T-helper 1 cell treated with Interleukin-12 subunit alpha and Interleukin-12 subunit beta and Interleukin-4 antibody, amounts not matched to agents 30 μg/mL and 1 μg/mL, for 36 hours (primary cell): ENCODE results near the gene FOXJ3.

Experiments
- H3K27ac Mint-ChIP-seq: one replicate; pipeline ENCODE4 v1.8.0; 2021; ENCODE audit warnings: mild to moderate bottlenecking, mixed read lengths
- H3K27me3 Mint-ChIP-seq: one replicate; pipeline ENCODE4 v1.8.0; 2021; ENCODE audit warnings: low read depth, mixed read lengths
- H3K36me3 Mint-ChIP-seq: one replicate; pipeline ENCODE4 v1.8.0; 2021; ENCODE audit warnings: low read depth, mixed read lengths
- H3K4me1 Mint-ChIP-seq: one replicate; pipeline ENCODE4 v1.8.0; 2021; ENCODE audit warnings: low read depth, mixed read lengths
- H3K4me3 Mint-ChIP-seq: one replicate; pipeline ENCODE4 v1.8.0; 2021; ENCODE audit warnings: mild to moderate bottlenecking, moderate library complexity, mixed read lengths
- H3K9me3 Mint-ChIP-seq: one replicate; pipeline ENCODE4 v1.8.0; 2021; ENCODE audit warnings: mixed read lengths

The FOXJ3 gene

DNA sequence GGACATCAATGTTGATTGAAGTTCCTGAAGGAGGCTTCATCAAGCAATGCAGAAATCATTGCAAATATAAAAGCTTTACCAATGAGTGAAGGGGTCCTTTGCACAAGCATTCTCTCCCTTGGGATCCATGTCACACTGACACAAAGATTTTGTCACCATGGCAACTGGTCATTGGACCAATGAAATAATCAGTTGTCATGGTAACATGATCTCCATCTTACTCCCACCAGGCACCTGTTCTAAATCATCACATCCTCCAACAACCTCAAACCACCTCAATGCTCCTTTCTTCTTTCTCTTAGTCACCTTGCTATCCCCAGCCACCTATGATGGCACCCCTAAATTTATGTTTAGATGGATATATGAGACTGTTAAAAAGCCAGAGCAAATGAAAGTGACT lies 13.5 kb upstream of the FOXJ3 start:
- Mint-ChIP-seq H3K36me3 (no peaks in the 10 kb centered on the region), H3K9me3 (no peaks in the 10 kb centered on the region), H3K4me1 (no peaks in the 10 kb centered on the region), H3K27me3 (peaks cover 25% of the 10 kb centered on the region), H3K27ac (no peak overlapping the region), H3K4me3 (no peak overlapping the region)

DNA sequence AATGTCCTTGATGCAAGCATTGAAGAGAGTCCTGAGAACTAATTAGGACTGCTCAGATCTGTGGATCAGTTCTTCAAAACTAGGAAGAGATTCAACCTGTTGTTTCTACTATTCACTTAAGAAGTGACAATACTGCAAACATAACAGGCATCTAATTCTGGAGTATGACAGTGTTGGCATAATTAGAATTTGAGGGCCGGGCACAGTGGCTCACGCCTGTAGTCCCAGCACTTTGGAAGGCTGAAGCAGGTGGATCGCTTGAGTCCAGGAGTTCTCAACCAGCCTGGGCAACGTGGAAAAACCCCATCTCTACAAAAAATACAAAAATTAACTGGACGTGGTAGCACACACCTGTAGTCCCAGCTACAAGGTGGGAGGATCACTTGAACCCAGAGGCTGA lies 8.0 kb upstream of the FOXJ3 start:
- H3K4me3 Mint-ChIP-seq, result no peak overlapping the region
- peaks cover 5% of the 10 kb centered on the region for H3K27me3 Mint-ChIP-seq
- no peaks in the 10 kb centered on the region for H3K9me3 Mint-ChIP-seq
- H3K36me3 Mint-ChIP-seq, result no peaks in the 10 kb centered on the region
- H3K4me1 Mint-ChIP-seq, result no peaks in the 10 kb centered on the region
- no peak overlapping the region for H3K27ac Mint-ChIP-seq

DNA sequence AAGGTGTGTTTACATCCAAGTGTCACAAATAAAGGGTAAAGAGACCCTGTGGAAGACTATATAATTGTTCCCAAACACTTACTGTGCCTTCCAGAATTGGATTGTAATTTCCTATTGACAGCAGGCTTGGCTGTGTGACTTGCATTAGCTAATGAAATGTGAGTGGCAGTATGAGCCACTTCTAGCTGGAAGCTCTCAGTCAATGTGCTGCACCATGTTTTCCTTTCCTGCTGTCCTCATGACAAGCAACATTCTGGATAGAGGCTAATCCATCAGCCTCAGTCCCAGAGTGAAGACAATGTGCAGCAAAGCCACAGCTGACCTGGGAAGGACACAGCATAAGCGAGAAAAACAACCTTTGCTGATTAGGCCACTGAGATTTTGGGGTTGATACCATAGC lies 5.9 kb upstream of the FOXJ3 start:
- H3K27ac Mint-ChIP-seq, result no peak overlapping the region
- H3K4me3 Mint-ChIP-seq, result no peak overlapping the region
- H3K27me3 Mint-ChIP-seq, result no peaks in the 10 kb centered on the region
- H3K36me3 Mint-ChIP-seq, result peaks cover 1% of the 10 kb centered on the region
- H3K4me1 Mint-ChIP-seq, result peaks cover 5% of the 10 kb centered on the region
- no peaks in the 10 kb centered on the region for H3K9me3 Mint-ChIP-seq

DNA sequence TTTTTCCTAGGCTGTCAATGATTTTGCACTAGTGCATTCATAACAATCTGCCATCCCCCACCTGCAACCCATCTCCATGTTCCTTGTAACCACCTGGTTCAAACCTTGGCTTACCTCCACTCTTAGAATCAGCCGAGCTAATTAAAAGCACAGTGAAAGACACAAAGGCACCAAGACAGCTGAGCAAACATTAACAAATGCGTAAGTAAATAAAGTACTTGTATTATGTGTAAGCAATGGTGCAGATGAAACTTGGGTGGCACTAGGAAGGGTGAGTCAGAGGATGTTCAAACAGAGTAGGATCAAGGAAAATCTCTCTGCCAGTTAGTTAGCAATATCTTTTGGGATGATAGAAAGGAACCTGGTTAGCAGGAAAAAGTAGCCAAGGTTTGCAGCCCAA lies 5.1 kb upstream of the FOXJ3 start:
- Mint-ChIP-seq H3K27ac (no peak overlapping the region), H3K4me3 (no peak overlapping the region), H3K36me3 (peaks cover 1% of the 10 kb centered on the region), H3K4me1 (peaks cover 6% of the 10 kb centered on the region), H3K9me3 (no peaks in the 10 kb centered on the region), H3K27me3 (no peaks in the 10 kb centered on the region)

DNA sequence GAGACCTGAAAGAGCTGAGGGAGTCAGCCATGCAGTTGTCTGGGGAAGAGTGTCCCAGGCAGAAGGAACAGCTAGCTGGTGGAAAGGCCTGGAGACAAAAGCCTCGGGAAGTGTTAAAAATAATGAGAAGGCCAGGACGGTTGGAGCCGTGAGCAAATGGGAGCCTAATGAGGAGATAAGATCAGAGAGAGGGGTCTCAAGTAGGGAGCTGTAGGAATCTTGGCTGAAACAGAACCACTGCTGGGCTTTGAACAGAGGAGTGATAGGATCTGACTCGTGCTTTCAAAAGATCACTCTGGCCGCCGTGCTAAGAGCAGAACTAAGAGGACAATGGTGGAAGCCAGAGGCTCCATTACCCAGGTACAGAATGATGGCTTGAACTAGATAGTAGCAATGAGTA lies 1.9 kb upstream of the FOXJ3 start:
- Mint-ChIP-seq H3K9me3 (no peaks in the 10 kb centered on the region), H3K27me3 (no peaks in the 10 kb centered on the region), H3K27ac (no peak overlapping the region), H3K4me1 (peaks cover 23% of the 10 kb centered on the region), H3K36me3 (peaks cover 1% of the 10 kb centered on the region), H3K4me3 (no peak overlapping the region)

DNA sequence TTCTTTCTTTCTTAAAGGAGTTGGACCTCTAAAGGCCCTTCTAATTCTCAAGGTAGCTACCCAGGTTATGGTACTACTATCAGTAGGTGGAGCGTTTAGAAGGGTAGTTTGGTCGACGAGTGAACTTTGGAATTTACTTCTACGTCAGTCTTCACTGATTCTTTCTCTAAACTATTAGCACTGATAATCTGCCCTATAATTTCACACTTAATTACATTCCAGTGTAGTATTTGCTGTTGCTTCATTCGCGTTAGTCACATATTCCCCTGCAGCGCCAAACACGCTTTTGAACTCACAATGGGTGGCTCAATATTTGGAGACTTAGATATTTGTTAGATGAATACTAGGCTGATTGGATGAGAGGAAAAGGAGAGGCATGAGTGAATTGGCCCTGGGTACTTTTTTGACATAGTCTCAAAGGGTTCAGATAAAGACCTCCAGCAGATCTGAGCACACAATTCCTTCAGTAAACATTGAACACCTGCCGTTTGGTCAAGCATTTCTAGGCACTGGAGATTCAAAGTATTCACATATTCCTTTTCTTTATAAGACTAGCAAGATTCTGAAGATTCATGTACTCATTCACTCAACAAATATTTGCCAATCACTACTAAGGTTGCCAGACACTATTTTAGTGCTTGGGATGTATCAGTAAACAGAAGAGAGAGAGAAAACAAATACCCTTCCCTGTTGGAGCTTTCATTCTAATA lies 929 bp upstream of the FOXJ3 start:
- Mint-ChIP-seq H3K27ac (peak overlapping the region; percentile 83), H3K4me3 (peak overlapping the region; percentile 93), H3K27me3 (no peaks in the 10 kb centered on the region), H3K4me1 (peaks cover 25% of the 10 kb centered on the region), H3K9me3 (no peaks in the 10 kb centered on the region), H3K36me3 (peaks cover 1% of the 10 kb centered on the region)

DNA sequence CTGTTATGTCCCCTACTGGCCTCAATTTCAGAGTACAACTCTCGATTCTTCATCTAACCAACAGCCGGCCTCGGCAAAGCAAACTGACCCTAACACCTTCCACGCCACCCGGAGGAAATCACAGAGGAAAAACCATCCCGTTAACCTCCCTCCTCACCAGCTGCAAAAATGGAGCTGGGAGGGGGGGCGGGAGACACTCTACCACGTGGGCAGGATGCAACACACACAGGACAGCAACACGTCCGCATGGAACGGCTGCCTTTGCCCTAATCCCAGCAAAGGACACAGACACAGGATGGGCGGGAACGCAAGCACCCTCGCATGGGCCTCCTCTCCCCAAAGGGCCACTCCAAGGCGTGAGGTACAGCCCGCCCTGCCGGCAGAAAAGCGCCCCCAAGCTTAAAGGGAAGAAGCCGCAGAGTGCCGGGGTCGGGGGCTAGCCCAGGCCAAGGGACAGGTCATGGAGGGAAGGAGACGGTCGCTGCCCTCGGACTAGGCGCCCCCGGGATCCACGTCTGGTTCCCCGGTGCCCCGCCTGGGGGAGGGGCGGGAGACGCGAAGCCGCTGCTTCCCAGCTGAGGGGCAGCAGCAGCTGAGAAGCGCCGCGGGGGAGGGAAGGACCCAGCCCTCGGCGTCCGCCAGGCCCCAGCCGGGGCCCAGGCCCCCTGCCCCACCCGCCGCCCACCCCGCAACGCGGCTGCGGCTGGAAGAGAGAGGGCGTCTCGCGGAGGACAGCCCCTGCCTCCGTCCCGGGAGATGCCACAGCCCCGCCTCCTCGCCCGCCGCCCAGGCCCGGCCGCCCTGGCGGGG lies 590 bp downstream of the FOXJ3 start:
- peaks cover 1% of the 10 kb centered on the region for H3K36me3 Mint-ChIP-seq
- H3K4me3 Mint-ChIP-seq, result peak overlapping the region; percentile 91
- H3K9me3 Mint-ChIP-seq, result no peaks in the 10 kb centered on the region
- H3K27ac Mint-ChIP-seq, result peak overlapping the region; percentile 88
- H3K4me1 Mint-ChIP-seq, result peaks cover 26% of the 10 kb centered on the region
- H3K27me3 Mint-ChIP-seq, result no peaks in the 10 kb centered on the region

DNA sequence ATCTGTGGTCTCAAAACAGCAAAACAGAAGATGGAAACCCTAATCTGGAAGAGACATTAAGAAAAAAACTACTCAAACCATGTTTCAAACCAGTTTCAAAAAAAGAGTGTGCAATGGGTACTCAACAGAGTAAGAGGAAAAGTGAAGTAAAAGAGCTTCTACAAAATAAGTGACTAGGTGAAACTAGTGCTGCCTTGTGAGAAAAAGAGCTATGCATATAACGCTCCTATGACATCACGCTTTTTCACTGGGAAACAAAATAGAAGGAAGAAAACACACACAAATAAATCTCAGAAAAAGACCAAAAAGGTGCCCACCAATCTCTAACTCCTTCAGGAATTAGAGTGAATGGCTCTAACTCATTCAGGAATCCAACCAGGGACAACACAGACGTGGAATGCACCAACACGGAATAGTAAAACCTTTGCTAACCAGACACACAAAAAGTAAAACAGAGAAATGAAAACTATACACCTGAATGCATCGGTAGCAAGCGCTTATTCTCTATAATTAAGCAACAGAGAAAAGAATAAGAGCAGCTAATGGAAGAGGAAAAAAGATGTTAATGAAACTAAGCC lies 1.3 kb downstream of the FOXJ3 start:
- Mint-ChIP-seq H3K27me3 (no peaks in the 10 kb centered on the region), H3K4me3 (peak overlapping the region; percentile 91), H3K27ac (peak overlapping the region; percentile 88), H3K4me1 (peaks cover 29% of the 10 kb centered on the region), H3K36me3 (peaks cover 1% of the 10 kb centered on the region), H3K9me3 (no peaks in the 10 kb centered on the region)

DNA sequence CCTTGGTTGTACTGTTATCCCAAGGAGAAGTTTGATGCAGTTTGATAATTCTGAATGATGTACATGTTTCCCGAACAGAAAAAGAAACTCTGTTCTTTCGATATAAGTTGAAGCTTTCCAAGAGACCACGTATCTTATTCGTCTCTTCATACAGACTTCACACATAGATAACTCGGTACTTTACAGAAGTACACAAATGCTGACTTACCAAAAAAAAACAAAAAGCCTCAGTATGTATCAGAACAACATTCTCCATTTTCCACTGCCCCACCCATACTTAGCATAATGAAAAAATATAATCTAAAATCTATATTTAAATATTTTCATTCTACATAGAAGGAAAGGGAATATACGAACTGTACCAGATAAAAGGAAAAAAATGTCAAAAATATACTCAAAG lies 2.2 kb downstream of the FOXJ3 start:
- peaks cover 29% of the 10 kb centered on the region for H3K4me1 Mint-ChIP-seq
- H3K9me3 Mint-ChIP-seq, result no peaks in the 10 kb centered on the region
- H3K27me3 Mint-ChIP-seq, result no peaks in the 10 kb centered on the region
- H3K27ac Mint-ChIP-seq, result no peak overlapping the region
- peaks cover 1% of the 10 kb centered on the region for H3K36me3 Mint-ChIP-seq
- H3K4me3 Mint-ChIP-seq, result no peak overlapping the region

DNA sequence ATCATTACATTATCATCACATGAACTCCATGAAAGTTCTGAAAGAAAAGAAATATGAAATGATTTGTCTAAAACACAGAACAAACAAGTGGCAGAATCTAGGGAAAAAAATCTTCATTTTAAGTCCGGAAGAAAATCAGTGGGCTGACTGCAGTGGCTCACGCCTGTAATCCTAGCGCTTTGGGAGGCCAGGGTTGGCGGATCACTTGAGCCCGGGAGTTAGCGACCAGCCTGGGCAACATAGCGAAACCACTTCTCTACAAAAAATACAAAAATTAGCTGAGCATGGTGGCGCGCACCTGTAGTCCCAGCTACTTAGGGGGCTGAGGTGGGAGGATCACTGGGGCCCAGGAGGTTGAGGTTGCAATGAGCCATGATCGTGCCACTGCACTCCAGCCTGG lies 4.8 kb downstream of the FOXJ3 start:
- Mint-ChIP-seq H3K27me3 (no peaks in the 10 kb centered on the region), H3K4me3 (no peak overlapping the region), H3K27ac (no peak overlapping the region), H3K4me1 (peaks cover 24% of the 10 kb centered on the region), H3K36me3 (no peaks in the 10 kb centered on the region), H3K9me3 (no peaks in the 10 kb centered on the region)

DNA sequence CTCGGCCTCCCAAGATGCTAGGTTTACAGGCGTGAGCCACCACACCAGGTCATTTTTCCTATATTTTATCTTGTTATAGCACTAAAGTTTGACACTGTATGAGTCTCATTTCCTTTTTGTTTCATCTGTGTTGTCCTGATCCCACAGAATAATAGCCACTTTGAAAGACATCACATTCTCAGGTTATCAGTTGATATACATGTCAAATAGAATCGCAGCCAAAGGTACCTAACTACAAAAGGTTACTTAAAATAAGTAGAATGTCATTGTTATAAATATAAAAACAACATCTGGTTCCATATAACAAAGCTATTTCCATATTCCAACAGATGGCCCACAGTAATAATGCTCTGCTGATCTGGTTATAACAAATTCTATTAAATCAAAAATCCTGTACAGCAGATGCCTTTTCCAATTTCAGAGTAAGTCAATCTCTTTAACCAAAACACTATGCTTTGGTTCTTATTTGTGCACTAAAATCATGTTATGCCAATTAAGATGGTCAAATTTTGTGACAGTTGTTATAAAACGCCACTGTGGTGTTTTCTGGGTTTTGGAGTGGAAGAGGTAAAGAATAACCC lies 6.0 kb downstream of the FOXJ3 start:
- no peaks in the 10 kb centered on the region for H3K27me3 Mint-ChIP-seq
- no peak overlapping the region for H3K27ac Mint-ChIP-seq
- no peaks in the 10 kb centered on the region for H3K9me3 Mint-ChIP-seq
- no peaks in the 10 kb centered on the region for H3K36me3 Mint-ChIP-seq
- peaks cover 23% of the 10 kb centered on the region for H3K4me1 Mint-ChIP-seq
- no peak overlapping the region for H3K4me3 Mint-ChIP-seq

DNA sequence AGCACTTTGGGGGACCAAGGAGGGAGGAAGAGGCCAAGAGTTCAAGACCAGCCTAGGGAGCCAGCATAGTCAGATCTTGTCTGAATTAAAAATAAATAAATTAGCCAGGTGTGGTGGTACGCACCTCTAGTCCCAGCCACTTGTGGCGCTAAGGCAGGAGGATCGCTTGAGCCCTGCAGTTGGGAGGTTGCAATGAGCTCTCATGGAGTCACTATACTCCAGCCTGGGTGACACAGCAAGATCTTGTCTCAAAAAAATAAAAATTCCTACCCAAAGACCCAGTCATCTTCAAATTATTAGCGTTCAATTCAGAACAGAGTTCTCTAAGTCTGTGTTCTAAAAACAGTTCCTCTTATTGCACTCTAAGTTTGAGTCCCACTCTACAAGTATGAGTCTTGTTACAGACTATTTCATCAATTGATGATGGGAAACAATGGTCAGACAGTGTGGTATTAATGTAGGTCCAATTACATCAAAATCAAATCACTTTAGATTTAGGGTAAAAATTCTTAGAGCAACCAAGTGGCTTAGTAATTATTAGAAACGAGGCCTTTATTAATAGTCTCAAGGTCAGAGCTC lies 6.9 kb downstream of the FOXJ3 start:
- peaks cover 17% of the 10 kb centered on the region for H3K4me1 Mint-ChIP-seq
- no peaks in the 10 kb centered on the region for H3K36me3 Mint-ChIP-seq
- H3K27ac Mint-ChIP-seq, result no peak overlapping the region
- H3K9me3 Mint-ChIP-seq, result no peaks in the 10 kb centered on the region
- H3K27me3 Mint-ChIP-seq, result no peaks in the 10 kb centered on the region
- H3K4me3 Mint-ChIP-seq, result no peak overlapping the region

DNA sequence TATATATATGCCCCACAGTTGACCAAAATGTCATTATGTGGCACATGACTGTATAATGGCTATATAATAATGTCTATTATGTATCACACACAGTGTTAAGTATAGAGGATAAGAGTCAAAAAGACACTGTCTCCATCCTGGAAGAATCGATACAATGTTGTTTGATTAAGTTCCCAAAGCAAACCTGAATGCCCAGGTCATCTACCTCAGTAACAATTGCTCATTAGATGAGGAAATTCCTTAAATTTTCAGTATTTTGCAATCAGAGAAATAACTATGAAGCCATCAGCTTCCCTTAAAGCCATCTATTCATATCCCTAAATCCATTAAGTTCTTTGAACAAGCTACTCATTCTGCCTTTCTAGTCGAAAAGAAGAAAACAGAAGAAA lies 10.0 kb downstream of the FOXJ3 start:
- Mint-ChIP-seq H3K4me3 (no peak overlapping the region), H3K27me3 (no peaks in the 10 kb centered on the region), H3K9me3 (no peaks in the 10 kb centered on the region), H3K27ac (no peak overlapping the region), H3K4me1 (peaks cover 30% of the 10 kb centered on the region), H3K36me3 (peaks cover 3% of the 10 kb centered on the region)

DNA sequence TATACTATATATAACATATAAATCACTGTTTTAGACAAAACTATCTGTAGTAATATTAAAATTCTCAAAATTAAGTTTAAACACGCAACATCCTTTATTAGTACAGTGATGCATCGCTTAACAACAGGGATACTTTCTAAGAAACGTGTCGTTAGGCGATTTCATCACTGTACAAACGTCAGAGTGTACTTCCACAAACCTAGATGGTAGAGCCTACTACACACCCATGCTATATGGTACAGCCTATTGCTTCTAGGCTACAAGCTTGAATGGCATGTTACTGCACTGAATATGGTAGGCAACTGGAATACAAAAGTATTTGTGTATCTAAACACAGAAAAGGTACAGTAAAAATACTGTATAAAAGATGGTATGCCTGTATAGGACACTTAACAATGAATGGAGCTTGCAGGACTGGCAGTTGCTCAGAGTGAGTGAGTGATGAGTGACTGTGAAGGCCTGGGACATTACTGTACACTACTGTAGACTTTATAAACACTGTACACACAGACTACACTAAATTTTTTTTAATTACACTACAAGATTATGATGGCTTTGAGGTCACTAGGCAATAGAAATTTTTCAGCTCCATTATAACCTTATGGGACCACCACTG lies 10.5 kb downstream of the FOXJ3 start:
- H3K27ac Mint-ChIP-seq, result no peak overlapping the region
- peaks cover 35% of the 10 kb centered on the region for H3K4me1 Mint-ChIP-seq
- H3K4me3 Mint-ChIP-seq, result no peak overlapping the region
- no peaks in the 10 kb centered on the region for H3K9me3 Mint-ChIP-seq
- no peaks in the 10 kb centered on the region for H3K27me3 Mint-ChIP-seq
- H3K36me3 Mint-ChIP-seq, result peaks cover 3% of the 10 kb centered on the region
